CD4-positive, alpha-beta T cell treated with Interleukin-15 for 1 hour (primary cell): Measurements from ENCODE around the gene ZNRF3.
"Not testable (repeated sequence)": the region's sequence is repeated elsewhere in the genome, so short reads cannot be mapped to it uniquely, and the experiment has no call there.

Experiments used
- DNase-seq: peaks from one replicate; pipeline ENCODE4 v3.0.0-alpha.2; 2020

The ZNRF3 gene

DNA sequence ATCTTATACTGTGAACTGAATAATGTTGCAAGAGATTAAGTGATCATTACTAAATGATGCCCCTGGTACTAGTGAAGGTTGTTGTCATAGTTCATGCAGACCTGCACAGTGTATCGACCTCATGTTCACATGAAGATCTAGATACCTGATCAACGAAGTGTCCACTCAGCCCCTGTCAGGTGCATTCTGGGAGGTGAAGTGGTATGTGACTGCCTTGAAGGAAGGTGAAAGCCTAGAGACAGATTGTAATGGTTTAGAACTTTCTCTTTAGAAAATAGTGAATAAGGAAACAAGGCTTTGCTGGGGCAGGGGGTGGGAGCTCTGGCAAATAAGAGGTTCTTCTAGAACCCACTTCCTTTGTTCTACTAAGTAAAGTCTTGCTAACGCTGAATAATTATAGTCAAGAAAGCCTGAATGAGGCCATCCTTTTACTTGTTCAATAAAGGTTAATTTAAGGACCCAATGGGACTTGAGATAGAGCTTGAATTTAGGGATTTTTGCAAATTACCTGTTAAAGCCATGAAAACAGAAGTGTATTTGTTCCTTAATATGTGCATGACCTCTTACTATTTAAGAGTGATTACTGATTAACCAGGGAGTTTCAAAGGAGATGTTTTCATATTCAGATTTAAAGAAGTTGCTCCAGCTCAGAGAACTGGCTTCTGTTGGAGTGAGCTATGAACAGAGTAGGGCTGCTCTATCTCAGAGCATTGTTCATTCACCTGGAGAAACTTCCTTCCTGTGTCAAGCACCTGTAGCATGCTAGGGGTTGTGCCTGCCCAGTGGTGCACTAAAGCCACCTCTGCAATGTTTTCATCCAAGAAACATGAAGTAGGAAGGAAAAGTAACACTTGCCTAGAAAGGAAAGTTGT lies 132.9 kb downstream of the ZNRF3 start:
- no peak for DNase-seq

DNA sequence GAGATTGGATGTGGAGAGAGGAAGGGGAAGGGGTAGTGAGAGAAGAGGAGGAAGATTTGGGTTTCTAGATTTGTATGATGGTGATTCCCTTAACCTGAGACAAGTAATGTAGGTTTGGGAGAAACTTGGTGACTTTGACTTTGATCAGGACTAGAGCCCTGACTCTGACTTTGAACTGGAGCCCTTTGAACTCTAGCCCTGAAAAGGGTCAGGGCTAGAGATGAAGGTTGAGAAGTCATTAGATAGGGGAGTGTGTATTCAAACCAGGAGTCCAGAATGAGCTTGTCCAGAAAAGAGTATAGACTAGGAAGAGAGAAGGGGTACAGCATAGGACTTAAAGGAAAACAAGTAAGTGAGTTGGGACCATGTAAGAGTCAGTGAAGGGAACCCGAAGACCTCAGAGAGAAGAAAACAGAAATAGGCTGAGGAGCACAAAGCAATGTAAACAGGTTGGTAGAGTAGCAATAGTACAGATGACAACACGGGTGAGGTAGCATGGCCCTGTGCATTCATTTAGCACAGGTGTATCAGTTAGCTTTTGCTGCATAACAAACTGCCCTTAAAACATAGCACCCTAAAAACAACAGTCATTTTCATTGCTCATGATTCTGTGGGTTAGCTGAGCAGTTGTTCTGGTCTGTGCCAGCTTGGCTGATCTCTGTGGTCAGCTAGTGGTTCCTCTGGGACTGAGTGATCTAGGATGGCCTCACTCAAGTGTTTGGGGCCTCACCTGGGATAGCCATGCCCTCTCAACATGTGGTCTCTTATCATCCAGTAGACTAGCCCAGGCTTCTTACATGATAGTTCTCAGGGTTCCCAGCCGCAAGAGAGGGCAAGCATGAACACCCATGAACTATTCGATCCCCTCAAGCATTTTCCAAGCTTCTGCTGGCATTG lies 135.2 kb downstream of the ZNRF3 start:
- DNase-seq, result no peak

GRCh38 chr22:29022101-29022817 lies 138.9 kb downstream of the ZNRF3 start:
- DNase-seq, result no peak

DNA sequence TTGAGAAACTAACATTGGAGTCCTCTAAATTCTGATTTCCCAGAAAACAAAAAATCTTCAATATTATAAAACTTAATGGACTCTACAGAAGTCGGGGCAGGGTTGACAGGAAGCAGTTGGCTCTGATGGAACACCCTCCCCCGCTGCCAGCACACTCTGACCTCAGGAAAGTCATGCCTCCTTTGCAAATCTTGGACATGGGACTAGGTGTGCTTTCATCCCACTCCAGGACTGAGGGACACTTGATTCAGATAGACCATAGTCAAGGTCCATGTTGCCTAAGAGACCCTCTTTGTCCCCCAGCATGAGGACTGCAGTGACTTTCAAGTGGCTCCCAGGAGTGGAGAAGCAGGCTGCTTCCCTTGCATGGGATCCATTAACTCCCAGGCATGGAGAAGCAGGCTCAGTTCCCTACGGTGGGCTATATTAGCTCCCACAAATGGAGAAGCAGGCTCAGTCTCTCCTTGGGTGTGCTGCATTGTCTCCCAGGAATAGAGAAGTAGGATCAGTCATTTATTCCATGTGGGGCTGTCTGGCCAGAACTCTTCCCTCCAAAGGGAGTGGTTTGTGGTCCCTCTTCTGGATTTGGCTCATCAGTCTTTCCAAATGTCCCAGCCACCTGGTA lies 139.9 kb downstream of the ZNRF3 start:
- no peak for DNase-seq

- no peak for DNase-seq
These were observed 143.2 kb downstream of the ZNRF3 start for GRCh38 chr22:29026579-29026978.

GRCh38 chr22:29028468-29028867 lies 145.1 kb downstream of the ZNRF3 start:
- no peak for DNase-seq

GRCh38 chr22:29029202-29030000 lies 146.0 kb downstream of the ZNRF3 start:
- DNase-seq, result no peak

DNA sequence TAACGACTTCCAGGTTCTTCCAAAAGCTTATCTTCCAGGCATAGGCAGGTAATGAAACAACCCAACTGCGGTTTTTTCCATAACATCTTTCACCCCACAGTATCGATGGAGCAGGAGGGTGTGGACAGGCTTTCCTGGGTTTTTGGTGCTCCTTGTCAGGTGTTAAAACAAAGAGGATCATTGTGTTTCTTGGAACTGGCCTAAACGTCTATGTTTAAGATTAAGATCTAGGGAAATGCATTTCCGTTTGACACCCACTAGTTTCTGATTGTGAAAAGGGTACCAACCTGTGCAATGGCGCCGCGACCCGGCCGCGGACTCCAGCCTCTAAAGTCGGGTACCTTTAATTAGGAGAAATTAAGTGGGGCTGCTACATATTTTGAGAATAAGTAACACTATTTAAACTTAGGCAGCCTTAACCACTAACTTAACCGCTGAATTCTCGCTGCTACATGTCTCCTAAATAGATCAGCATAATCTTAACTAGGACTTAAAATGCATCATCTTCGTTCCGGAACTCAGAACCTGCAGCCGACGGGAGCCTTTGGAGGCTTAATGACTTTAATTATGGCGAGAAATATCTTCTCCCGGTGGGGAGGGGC lies 146.7 kb downstream of the ZNRF3 start:
- no peak for DNase-seq

DNA sequence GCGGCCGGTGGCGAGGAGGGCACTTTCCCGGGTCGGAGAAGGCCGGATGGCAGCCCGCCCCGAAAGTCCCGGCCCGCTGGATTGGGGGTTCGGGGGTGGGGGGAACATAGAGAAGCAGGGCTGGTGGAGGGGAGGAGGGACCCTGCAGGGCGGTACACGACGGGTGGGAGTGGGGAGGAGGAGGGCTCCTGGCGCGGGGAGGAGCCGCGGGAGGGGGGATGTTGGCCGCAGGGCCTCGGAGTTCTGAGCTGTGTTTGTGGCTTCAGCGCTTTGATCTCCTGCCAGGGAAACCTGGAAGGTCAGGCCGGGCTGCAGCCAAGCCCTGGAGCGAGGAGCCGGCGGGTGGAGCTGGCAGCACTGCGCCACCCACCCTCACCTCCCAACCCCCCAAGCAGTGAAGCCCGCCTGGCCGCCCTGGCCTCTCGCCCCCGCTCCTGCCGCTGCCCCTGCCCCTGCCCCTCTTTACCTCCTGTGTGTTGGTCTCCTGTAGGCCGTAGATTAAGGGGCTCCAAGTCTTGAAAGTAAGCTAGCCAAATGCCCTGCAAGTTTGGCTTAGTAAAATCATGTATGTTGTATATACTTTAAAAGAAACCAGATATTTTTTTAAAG lies 147.3 kb downstream of the ZNRF3 start:
- no peak for DNase-seq

DNA sequence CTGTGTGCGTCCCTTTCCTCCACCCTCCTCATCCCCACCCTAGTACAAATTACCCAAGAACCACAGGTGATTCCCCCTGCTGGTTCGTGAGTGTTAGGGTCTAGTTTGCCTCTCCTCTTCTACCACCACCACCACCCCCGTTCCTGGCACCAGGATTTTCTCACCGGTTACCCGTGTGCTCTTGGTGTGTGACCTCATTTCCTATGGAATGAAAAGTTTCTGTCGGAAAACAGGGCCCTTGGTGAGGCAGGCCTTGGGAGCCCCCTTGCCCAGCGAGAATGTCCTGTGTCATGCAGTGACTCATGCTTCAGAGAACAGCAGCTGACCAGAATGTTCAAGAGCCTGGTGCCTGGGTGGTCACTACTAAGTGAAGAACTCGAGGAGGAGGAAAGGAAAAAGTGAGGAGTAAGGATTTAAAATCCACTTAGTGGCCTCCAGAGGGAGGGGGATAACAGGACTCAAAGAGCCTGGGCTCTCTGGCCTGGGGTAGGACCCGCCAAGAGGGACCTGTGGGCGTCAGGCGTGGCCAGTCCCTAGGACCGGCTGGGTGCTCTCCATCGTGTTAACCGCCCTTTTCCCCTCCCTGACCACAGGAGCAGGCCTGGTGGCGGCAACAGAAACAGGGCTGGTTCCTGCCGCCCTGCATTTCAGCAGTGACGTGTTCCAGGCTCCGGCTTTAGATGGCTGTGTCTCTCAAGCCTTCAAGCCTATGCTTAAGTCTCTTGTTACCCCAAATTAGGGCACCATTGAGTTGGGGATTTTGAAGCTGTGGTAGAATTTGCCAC lies 148.0 kb downstream of the ZNRF3 start:
- no peak for DNase-seq

- DNase-seq, result no peak
These were observed 148.7 kb downstream of the ZNRF3 start for GRCh38 chr22:29032014-29032475.

- DNase-seq, result no peak
These were observed 149.2 kb downstream of the ZNRF3 start for GRCh38 chr22:29032584-29032983.

DNA sequence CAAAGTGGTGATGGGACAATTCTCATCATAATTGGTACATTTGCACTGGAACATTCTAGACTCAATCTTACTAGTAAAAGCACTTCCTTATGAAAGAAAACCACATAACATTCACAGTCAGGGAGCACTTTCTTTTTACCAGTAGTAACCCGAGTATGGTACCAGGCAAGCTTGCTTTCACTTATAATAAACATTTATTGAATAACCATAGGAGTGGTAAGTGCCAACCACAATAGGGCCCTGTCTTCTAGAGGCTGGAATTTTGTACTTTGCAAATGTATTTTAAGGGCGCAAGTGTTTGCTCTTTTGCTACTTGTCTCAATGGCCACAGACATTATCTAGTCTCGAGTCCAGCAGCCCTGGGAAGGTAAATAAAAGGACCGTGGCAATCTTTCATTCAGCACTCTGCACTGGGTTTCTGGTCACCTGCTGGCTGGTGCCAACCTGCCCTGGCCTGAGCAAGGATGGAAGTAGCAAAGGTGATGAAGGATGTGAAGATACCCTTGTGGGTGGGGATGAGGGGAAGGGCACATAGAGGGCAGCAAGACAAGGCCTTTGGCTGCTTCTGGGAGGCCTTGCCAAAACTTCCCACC lies 154.1 kb downstream of the ZNRF3 start:
- DNase-seq, result no peak

- DNase-seq, result no peak
These were observed 155.8 kb downstream of the ZNRF3 start for GRCh38 chr22:29039148-29039547.

GRCh38 chr22:29039684-29040083 lies 156.3 kb downstream of the ZNRF3 start:
- not testable (repeated sequence) for DNase-seq

GRCh38 chr22:29040385-29041275 lies 157.3 kb downstream of the ZNRF3 start:
- peak; percentile 53 for DNase-seq

GRCh38 chr22:29041408-29041807 lies 158.0 kb downstream of the ZNRF3 start:
- DNase-seq, result no peak

- no peak for DNase-seq
These were observed 160.7 kb downstream of the ZNRF3 start for GRCh38 chr22:29043906-29044575.
